GM19043 (cell line): ENCODE measurements around the gene NOTCH1.

Experiments
- ATAC-seq: cut with Tn5 transposase; IDR thresholded peaks from one replicate; pipeline ENCODE4 v1.9.1; 2021; ENCODE audit warnings: low read depth; ENCODE audit not compliant: unreplicated experiment

The NOTCH1 gene

GRCh38 chr9:136549010-136549980 is 3.4 kb upstream of the NOTCH1 start:
- ATAC-seq, result no peak

GRCh38 chr9:136547508-136548215 is 1.8 kb upstream of the NOTCH1 start:
- ATAC-seq, result no peak

- ATAC-seq, result no peak
These were observed 1.1 kb upstream of the NOTCH1 start for GRCh38 chr9:136546697-136547501.

GRCh38 chr9:136545692-136545964 is 220 bp downstream of the NOTCH1 start:
- no peak for ATAC-seq

- no peak for ATAC-seq
These were observed 720 bp downstream of the NOTCH1 start for GRCh38 chr9:136544964-136545691.

GRCh38 chr9:136544548-136544963 is 1.3 kb downstream of the NOTCH1 start:
- ATAC-seq, result no peak

GRCh38 chr9:136543830-136544547 is 1.9 kb downstream of the NOTCH1 start:
- no peak for ATAC-seq

- ATAC-seq, result no peak
These were observed 2.6 kb downstream of the NOTCH1 start for GRCh38 chr9:136543280-136543679.

- no peak for ATAC-seq
These were observed 3.4 kb downstream of the NOTCH1 start for GRCh38 chr9:136542241-136543040.

GRCh38 chr9:136541709-136542108 is 4.1 kb downstream of the NOTCH1 start:
- ATAC-seq, result no peak

- no peak for ATAC-seq
These were observed 4.7 kb downstream of the NOTCH1 start for GRCh38 chr9:136541179-136541578.

- peak; percentile 59 for ATAC-seq
These were observed 6.1 kb downstream of the NOTCH1 start for GRCh38 chr9:136539427-136540421.

- ATAC-seq, result no peak
These were observed 7.0 kb downstream of the NOTCH1 start for GRCh38 chr9:136538599-136539426.

- ATAC-seq, result no peak
These were observed 7.8 kb downstream of the NOTCH1 start for GRCh38 chr9:136537896-136538598.

GRCh38 chr9:136537411-136537810 is 8.4 kb downstream of the NOTCH1 start:
- no peak for ATAC-seq

GRCh38 chr9:136536721-136537241 is 9.1 kb downstream of the NOTCH1 start:
- ATAC-seq, result no peak
